NB4 (cell line): ENCODE data around the gene SULF2.

ENCODE experiments used
- DNase-seq: peaks from one replicate; pipeline ENCODE4 v3.0.0; 2010; ENCODE audit warnings: low read depth
- H3K4me3 ChIP-seq: one replicate; pipeline ENCODE4 v1.5.1; 2011; ENCODE audit warnings: mild to moderate bottlenecking, low read depth, low read length, moderate library complexity
- CTCF ChIP-seq: IDR thresholded peaks from one replicate; pipeline ENCODE4 v1.5.1; 2012; ENCODE audit warnings: low read depth, low read length
- MAX ChIP-seq: IDR thresholded peaks from 2 replicates; pipeline ENCODE4 v1.6.1; 2011; ENCODE audit warnings: low read depth, low read length
- MYC ChIP-seq: IDR thresholded peaks from 2 replicates; pipeline ENCODE4 v1.6.1; 2011; ENCODE audit warnings: low read depth, low read length
- POLR2A ChIP-seq: IDR thresholded peaks from 2 replicates; pipeline ENCODE4 v1.6.1; 2011; ENCODE audit warnings: mild to moderate bottlenecking; ENCODE audit not compliant: insufficient read length; ENCODE audit errors: extremely low read depth

SULF2 gene

DNA sequence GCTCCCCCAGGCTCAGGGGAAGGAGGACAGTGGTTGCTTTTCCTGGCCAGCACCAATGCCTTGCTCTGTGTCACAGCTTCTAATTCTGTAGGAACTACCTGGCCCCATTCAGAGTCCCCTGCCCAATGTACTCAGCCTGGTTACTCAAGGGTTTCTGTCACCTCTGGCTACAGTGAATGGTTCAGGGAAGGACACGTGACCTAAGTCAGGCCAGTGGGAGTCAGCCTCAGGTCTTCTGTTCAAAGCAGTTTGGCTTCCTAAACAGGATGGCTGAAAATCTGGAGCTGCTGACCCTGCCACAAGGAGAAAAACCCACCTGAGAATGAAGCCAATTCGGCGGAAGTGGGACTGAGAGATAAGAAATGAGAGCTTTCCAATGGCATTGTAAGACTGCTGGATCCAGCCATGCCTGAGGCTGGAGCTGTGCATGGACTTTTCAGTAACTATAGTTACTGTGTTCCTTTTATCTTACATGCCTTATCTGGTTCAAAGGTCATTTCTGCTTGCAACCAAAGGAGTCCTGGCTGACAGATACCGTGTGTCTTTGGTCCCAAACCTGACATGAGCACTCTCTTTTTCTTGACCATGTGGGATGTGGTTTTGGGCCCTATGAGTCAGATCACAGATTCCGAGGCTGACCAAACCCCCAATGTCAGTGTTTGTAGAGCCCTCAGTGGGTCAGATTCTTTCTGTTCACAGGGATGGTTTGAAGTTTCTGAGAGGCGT lies 104.3 kb downstream of the SULF2 start:
- TF ChIP-seq POLR2A (no peak), CTCF (no peak), MYC (no peak), MAX (no peak)
- no peak for DNase-seq
- H3K4me3 ChIP-seq, result no peak overlapping the region

DNA sequence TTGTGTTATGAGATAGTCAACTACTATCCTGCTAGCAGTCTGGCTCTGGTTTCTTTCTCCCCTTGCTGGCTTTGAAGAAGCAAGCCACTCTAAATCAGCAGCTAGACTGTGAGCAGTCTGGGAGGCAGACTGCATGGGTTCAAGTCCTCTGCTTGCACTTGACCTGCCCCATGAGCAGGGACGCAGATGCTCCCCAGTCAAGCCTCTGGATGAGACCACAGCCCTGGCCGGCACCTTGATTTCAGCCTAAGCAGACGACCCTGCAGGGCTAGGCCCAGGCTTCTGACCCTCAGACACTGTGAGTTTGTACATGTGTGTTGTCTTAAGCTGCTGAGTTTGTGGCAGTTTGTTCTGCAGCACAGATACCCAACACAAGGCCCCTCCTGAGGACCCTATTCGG lies 105.8 kb downstream of the SULF2 start:
- DNase-seq, result no peak
- H3K4me3 ChIP-seq, result no peak overlapping the region
- TF ChIP-seq MAX (no peak), CTCF (no peak)

- no peak overlapping the region for H3K4me3 ChIP-seq
- no peak for TF ChIP-seq MYC
- no peak for TF ChIP-seq CTCF
- no peak for TF ChIP-seq POLR2A
- TF ChIP-seq MAX, result no peak
- DNase-seq, result no peak
These were observed 106.7 kb downstream of the SULF2 start for GRCh38 chr20:47678536-47678935.

DNA sequence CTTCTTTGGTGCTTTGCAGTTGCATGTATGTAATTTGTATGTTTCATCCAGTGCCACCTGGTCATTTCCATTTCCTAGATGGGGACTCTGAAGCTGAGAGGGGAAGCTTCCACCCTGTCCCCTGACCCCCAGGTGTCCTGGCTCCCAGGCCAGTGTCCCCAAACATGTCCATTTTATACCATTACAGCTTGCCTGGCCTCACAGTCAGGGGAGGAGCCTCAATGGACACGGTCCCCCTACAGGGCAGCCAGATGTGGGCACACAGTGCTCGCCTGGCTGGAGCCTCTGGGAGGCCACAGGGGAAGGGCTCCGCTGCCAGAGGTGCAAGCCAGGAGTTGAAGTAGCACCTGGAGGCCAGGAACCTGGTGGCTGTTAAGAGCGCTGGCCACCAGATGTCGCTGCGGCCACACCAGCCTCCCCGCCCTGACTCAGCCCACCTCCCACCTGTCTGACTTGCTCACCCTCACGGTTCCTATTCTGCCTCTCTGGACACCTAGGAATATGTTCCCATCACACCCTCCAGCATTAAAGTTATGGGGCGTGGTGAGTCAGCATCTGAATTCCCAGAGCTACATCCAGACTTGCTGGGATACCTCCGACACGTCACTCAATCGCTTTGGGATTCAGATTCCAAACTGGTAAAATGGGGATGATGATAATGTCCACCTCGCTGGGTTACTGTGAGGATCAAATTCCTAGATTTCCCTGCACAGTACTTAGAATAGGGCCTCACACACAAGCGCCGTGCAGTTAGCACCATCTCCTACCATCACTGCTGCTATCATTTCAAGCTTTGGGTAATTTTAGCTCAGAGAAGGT lies 107.4 kb downstream of the SULF2 start:
- peak; percentile 65 for DNase-seq
- TF ChIP-seq MAX (no peak), POLR2A (no peak), CTCF (peak; percentile 76)
- no peak overlapping the region for H3K4me3 ChIP-seq

DNA sequence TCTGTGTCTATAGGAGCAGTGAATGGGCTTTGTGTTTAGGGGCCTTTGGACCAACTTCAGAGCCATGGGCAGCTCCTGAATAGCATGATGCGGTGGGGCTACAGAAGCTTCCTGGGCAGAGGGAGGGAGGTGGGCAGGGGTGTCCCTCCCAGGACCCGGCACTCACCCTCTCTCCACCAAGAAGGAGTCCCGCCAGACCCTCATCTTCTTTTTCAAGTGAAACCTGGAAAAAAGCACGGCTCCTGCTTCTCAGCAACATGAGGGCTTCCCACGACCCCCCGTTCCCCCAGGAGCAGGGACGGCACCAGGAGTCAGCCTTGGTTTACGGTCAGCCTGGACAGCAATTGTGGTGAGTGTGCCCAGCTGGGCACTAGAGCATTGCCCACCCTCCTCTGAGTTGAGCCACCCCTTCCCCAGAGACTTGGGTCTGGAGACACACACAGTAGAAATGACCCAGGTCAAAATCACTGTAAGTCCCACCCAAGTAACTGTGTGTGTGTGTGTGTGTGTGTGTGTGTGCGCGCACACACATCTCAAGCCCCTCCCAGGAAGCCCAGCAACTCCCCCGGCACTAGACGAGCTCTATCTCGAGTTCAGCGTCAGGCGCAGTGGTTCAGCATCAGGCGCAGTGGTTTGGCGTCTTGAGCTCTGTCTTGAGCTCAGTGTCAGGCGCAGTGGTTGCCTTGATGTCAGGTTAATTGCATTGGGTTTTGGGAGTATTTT lies 108.2 kb downstream of the SULF2 start:
- H3K4me3 ChIP-seq, result no peak overlapping the region
- TF ChIP-seq MYC, result no peak
- TF ChIP-seq MAX, result no peak
- TF ChIP-seq CTCF, result no peak
- no peak for TF ChIP-seq POLR2A
- peak; percentile 26 for DNase-seq
